Loucy (cell line): ENCODE results near the gene CAMTA1.

Experiments
- EZH2phosphoT487 ChIP-seq: fragments of 200-600 bp; IDR thresholded peaks from 2 replicates; pipeline ENCODE4 v1.6.1; 2018; ENCODE audit warnings: antibody characterized with exemption, mild to moderate bottlenecking, moderate library complexity, borderline replicate concordance
- TF ChIP-seq, protein P1 (sequence below): fragments of 200-600 bp; sonication (generic); conservative IDR thresholded peaks from 2 replicates; pipeline ENCODE4 v1.5.1; 2014; ENCODE audit warnings: mild to moderate bottlenecking, antibody characterized with exemption, low read length

DNA sequence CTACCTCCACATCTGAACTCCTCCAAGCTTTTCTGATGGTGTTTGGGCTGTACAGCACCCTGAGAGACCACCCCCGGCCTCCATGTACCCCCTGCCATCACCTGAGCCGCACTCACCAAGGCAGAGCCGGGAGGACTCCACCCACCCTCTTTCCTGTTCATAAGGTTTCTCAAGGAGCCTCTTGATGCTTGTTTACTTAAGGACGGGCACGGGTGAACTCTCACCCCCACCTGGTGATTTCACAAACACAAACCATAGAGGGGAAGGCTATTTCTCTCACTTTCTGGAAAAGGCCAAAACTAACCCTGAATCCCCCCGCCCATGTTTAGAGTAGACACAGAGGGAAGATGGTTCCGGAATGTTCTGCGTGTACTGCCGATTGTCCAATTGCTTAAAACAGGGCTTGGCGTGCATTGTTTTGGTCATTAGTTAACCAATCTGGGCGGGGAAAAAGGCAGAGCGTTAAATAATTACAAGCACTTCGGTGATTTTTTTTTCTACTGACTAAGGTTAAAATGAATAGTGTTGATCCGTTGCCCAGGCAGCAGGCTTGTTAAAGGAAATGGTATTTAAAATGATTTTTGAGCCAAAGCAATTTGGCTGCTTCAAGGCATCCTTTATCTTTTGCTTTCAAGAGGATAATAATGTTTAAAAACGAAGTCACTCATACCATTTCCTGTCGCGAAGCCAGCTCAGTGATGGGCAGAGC is 706.0 kb downstream of the CAMTA1 start:
- TF ChIP-seq, protein P1, sequence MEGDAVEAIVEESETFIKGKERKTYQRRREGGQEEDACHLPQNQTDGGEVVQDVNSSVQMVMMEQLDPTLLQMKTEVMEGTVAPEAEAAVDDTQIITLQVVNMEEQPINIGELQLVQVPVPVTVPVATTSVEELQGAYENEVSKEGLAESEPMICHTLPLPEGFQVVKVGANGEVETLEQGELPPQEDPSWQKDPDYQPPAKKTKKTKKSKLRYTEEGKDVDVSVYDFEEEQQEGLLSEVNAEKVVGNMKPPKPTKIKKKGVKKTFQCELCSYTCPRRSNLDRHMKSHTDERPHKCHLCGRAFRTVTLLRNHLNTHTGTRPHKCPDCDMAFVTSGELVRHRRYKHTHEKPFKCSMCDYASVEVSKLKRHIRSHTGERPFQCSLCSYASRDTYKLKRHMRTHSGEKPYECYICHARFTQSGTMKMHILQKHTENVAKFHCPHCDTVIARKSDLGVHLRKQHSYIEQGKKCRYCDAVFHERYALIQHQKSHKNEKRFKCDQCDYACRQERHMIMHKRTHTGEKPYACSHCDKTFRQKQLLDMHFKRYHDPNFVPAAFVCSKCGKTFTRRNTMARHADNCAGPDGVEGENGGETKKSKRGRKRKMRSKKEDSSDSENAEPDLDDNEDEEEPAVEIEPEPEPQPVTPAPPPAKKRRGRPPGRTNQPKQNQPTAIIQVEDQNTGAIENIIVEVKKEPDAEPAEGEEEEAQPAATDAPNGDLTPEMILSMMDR: no peak
- no peak for TF ChIP-seq EZH2phosphoT487
